Measurements from ENCODE around the gene PPP1R13B.
"Not testable (repeated sequence)": the region's sequence is repeated elsewhere in the genome, so short reads cannot be mapped to it uniquely, and the experiment has no call there.

The PPP1R13B gene

GRCh38 chr14:103806805-103807204 is 40.6 kb downstream of the PPP1R13B start:
- intact Hi-C loops (cut with DNase I; ENCODE audit: low total_unique reads), result no loop called here
- Histone ChIP-seq H3K36me3 (no peaks in the 10 kb centered on the region), H3K9me3 (no peaks in the 10 kb centered on the region), H3K4me1 (peaks cover 0 to 9% (median 3%) of the 10 kb centered on the region in 4 donors), H3K27me3 (no peaks in the 10 kb centered on the region), H3K4me3 (no peak overlapping the region), H3K27ac (no peak overlapping the region)
- TF ChIP-seq CTCF (IDR thresholded peaks at IDR 0.05), result no peak
- no peak for DNase-seq

GRCh38 chr14:103805708-103806107 is 41.7 kb downstream of the PPP1R13B start:
- Histone ChIP-seq H3K27ac (no peak overlapping the region), H3K36me3 (no peaks in the 10 kb centered on the region), H3K4me3 (no peak overlapping the region), H3K27me3 (no peaks in the 10 kb centered on the region), H3K4me1 (peaks cover 0 to 9% (median 3%) of the 10 kb centered on the region in 4 donors), H3K9me3 (no peaks in the 10 kb centered on the region)
- intact Hi-C loops (cut with DNase I; ENCODE audit: low total_unique reads), result no loop called here
- DNase-seq, result no peak
- no peak for TF ChIP-seq CTCF (IDR thresholded peaks at IDR 0.05)

GRCh38 chr14:103803661-103804060 is 43.7 kb downstream of the PPP1R13B start:
- Histone ChIP-seq H3K4me3 (no peak overlapping the region), H3K4me1 (peaks cover 0 to 9% (median 3%) of the 10 kb centered on the region in 4 donors), H3K27me3 (no peaks in the 10 kb centered on the region), H3K27ac (no peak overlapping the region), H3K36me3 (no peaks in the 10 kb centered on the region), H3K9me3 (no peaks in the 10 kb centered on the region)
- no peak for DNase-seq
- intact Hi-C loops (cut with DNase I; ENCODE audit: low total_unique reads), result no loop called here
- no peak for TF ChIP-seq CTCF (IDR thresholded peaks at IDR 0.05)

- Histone ChIP-seq H3K27me3 (no peaks in the 10 kb centered on the region), H3K27ac (no peak overlapping the region), H3K4me1 (peaks cover 0 to 9% (median 3%) of the 10 kb centered on the region in 4 donors), H3K9me3 (no peaks in the 10 kb centered on the region), H3K36me3 (no peaks in the 10 kb centered on the region), H3K4me3 (no peak overlapping the region)
- DNase-seq, result no peak
- TF ChIP-seq CTCF (IDR thresholded peaks at IDR 0.05), result no peak
- intact Hi-C loops (cut with DNase I; ENCODE audit: low total_unique reads), result no loop called here
Measured at GRCh38 chr14:103802356-103802755, 45.0 kb downstream of the PPP1R13B start.

GRCh38 chr14:103801459-103801858 is 45.9 kb downstream of the PPP1R13B start:
- no peak for TF ChIP-seq CTCF (IDR thresholded peaks at IDR 0.05)
- no peak overlapping the region for H3K4me3 ChIP-seq
- no peak overlapping the region for H3K27ac ChIP-seq
- H3K27me3 ChIP-seq, result no peaks in the 10 kb centered on the region
- H3K4me1 ChIP-seq, result peaks cover 0 to 9% (median 3%) of the 10 kb centered on the region in 4 donors
- no peaks in the 10 kb centered on the region for H3K9me3 ChIP-seq
- no peaks in the 10 kb centered on the region for H3K36me3 ChIP-seq
- DNase-seq, result no peak
- intact Hi-C loops (cut with DNase I; ENCODE audit: low total_unique reads), result no loop called here

GRCh38 chr14:103793192-103793591 is 54.2 kb downstream of the PPP1R13B start:
- intact Hi-C loops (cut with DNase I; ENCODE audit: low total_unique reads); H3K4me3 ChIP-seq; H3K9me3 ChIP-seq; H3K4me1 ChIP-seq; H3K27me3 ChIP-seq; DNase-seq; H3K27ac ChIP-seq: not testable (repeated sequence)
- peaks cover 0 to 23% (median 9%) of the 10 kb centered on the region in 3 donors for H3K36me3 ChIP-seq

All from tibial artery (tissue), 4 donors.